Measurements from ENCODE around the gene IPO11. TPM values are rescaled to one million over a fixed set of nuclear protein-coding genes. Genes with fewer than 3 reads are reported as not detected.

Gene IPO11
- total and polyA plus RNA-seq, 12 donors = 7.8 to 39.3 (median 32.5) TPM

GRCh38 chr5:62633243-62633642 lies 220.7 kb downstream of the IPO11 start:
- intact Hi-C loops (cut with DNase I) = no loop called here
- DNase-seq (no peak), ATAC-seq (no peak)
- H3K4me3 ChIP-seq = no peak overlapping the region
- peaks cover 0 to 30% (median 14%) of the 10 kb centered on the region in 9 donors for H3K36me3 ChIP-seq
- no peaks in the 10 kb centered on the region for H3K9me3 ChIP-seq
- no peak overlapping the region for H3K27ac ChIP-seq
- no peaks in the 10 kb centered on the region for H3K4me1 ChIP-seq
- H3K27me3 ChIP-seq = no peaks in the 10 kb centered on the region
- TF ChIP-seq CTCF (IDR thresholded peaks at IDR 0.05) = no peak

- H3K36me3 ChIP-seq = peaks cover 0 to 6% (median 0%) of the 10 kb centered on the region in 9 donors
- intact Hi-C loops (cut with DNase I) = no loop called here
- no peak overlapping the region for H3K27ac ChIP-seq
- WGBS, 2 donors = 87 to 92% methylated on average over 4 of the region's 4 CpGs
- ATAC-seq (no peak), DNase-seq (no peak)
- TF ChIP-seq CTCF (IDR thresholded peaks at IDR 0.05) = no peak
- no peaks in the 10 kb centered on the region for H3K27me3 ChIP-seq
- no peaks in the 10 kb centered on the region for H3K9me3 ChIP-seq
- no peaks in the 10 kb centered on the region for H3K4me1 ChIP-seq
- H3K4me3 ChIP-seq = no peak overlapping the region
These were observed 227.9 kb downstream of the IPO11 start for GRCh38 chr5:62640446-62640845.

- Histone ChIP-seq H3K27ac (no peak overlapping the region), H3K4me3 (no peak overlapping the region), H3K27me3 (no peaks in the 10 kb centered on the region), H3K9me3 (no peaks in the 10 kb centered on the region), H3K4me1 (no peaks in the 10 kb centered on the region), H3K36me3 (peaks cover 0 to under 1% (median 0%) of the 10 kb centered on the region in 9 donors)
- intact Hi-C loops (cut with DNase I) = no loop called here
- DNase-seq = no peak
- WGBS, 2 donors = 84 to 88% methylated on average over 6 of the region's 6 CpGs
- TF ChIP-seq CTCF (IDR thresholded peaks at IDR 0.05) = no peak
- no peak for ATAC-seq
These were observed 229.9 kb downstream of the IPO11 start for GRCh38 chr5:62642468-62642867.

GRCh38 chr5:62643556-62644451 lies 231.2 kb downstream of the IPO11 start:
- TF ChIP-seq CTCF (IDR thresholded peaks at IDR 0.05) = no peak
- no peaks in the 10 kb centered on the region for H3K9me3 ChIP-seq
- DNase-seq = no peak
- no peak overlapping the region for H3K4me3 ChIP-seq
- 82 to 87% methylated on average over 17 of the region's 17 CpGs for WGBS, 2 donors
- peaks cover 0 to 7% (median 0%) of the 10 kb centered on the region in 9 donors for H3K4me1 ChIP-seq
- H3K36me3 ChIP-seq = no peaks in the 10 kb centered on the region
- peak in 3 of 8 donors; percentile 28 to 49 (median 34) for ATAC-seq
- no peaks in the 10 kb centered on the region for H3K27me3 ChIP-seq
- no peak overlapping the region for H3K27ac ChIP-seq
- intact Hi-C loops (cut with DNase I) = no loop called here

All from heart right ventricle (tissue), 16 donors.